ENCODE data around the gene PGM5.

- TF ChIP-seq CTCF (IDR thresholded peaks at IDR 0.05; ENCODE audit: extremely low read depth in 1 of 2, insufficient read depth in 1 of 2, low read depth in 1 of 2, low read length in 2 of 2) (no peak), EZH2 (IDR thresholded peaks at IDR 0.05; ENCODE audit: borderline replicate concordance, low read depth, low read length, severe bottlenecking) (no peak), MAX (IDR thresholded peaks at IDR 0.05; ENCODE audit: insufficient read depth, insufficient read length) (no peak)
Observed at GRCh38 chr9:68509689-68510088, 153.3 kb downstream of the PGM5 start.
